H1 (cell line): ENCODE data around the gene TMA7. TPM values are rescaled to one million over a fixed set of nuclear protein-coding genes. Genes with fewer than 3 reads are reported as not detected.

Experiments
- BACH1 ChIP-seq: IDR thresholded peaks from 2 replicates; pipeline ENCODE4 v1.6.1; 2012; ENCODE audit warnings: low read length, improper control_type of control experiment
- CBX5 ChIP-seq: fragments of 300-800, 300-1000 bp; sonication (generic); IDR thresholded peaks from 2 replicates; pipeline ENCODE4 v1.7.1; 2016; ENCODE audit warnings: antibody characterized with exemption, low read length, low read depth
- CHD2 ChIP-seq: IDR thresholded peaks from 2 replicates; pipeline ENCODE4 v1.6.1; 2012; ENCODE audit warnings: low read length, improper control_type of control experiment
- CHD7 ChIP-seq: fragments of 300-600 bp; sonication (generic); IDR thresholded peaks from 2 replicates; pipeline ENCODE4 v1.7.1; 2012; ENCODE audit warnings: low read length, moderate library complexity, mild to moderate bottlenecking, inconsistent platforms; ENCODE audit not compliant: insufficient replicate concordance
- GTF2F1 ChIP-seq: IDR thresholded peaks from 2 replicates; pipeline ENCODE4 v1.6.1; 2012; ENCODE audit warnings: low read depth, low read length, improper control_type of control experiment, borderline replicate concordance
- HDAC2 ChIP-seq, 2 experiments: fragments of 300-600 bp in 1 of 2; sonication (generic) in 1 of 2; IDR thresholded peaks; 2 replicates each; pipeline ENCODE4 v1.6.1; 2011 to 2012; ENCODE audit warnings: low read depth in 2 of 2, low read length in 2 of 2, mild to moderate bottlenecking in 2 of 2, moderate library complexity in 2 of 2, borderline replicate concordance in 1 of 2, inconsistent platforms in 1 of 2
- HDAC6 ChIP-seq: IDR thresholded peaks from one replicate; pipeline ENCODE4 v1.7.1; 2012; ENCODE audit warnings: low read depth, mild to moderate bottlenecking, inconsistent platforms, low read length, moderate library complexity
- KDM4A ChIP-seq: IDR thresholded peaks from one replicate; pipeline ENCODE4 v1.7.1; 2012; ENCODE audit warnings: low read depth, mild to moderate bottlenecking, moderate library complexity, low read length, inconsistent platforms; ENCODE audit not compliant: severe bottlenecking
- RFX5 ChIP-seq: IDR thresholded peaks from 2 replicates; pipeline ENCODE4 v1.6.1; 2011; ENCODE audit warnings: low read depth, low read length, improper control_type of control experiment, borderline replicate concordance
- SAP30 ChIP-seq: fragments of 300-600 bp; sonication (generic); IDR thresholded peaks from 2 replicates; pipeline ENCODE4 v1.7.1; 2012; ENCODE audit warnings: low read length, moderate library complexity, mild to moderate bottlenecking, inconsistent platforms; ENCODE audit not compliant: insufficient read depth, insufficient replicate concordance
- TAF7 ChIP-seq: optimal IDR thresholded peaks from 2 replicates; pipeline ENCODE3; 2011; ENCODE audit warnings: low read depth, mild to moderate bottlenecking, inconsistent platforms, low read length, moderate library complexity, borderline replicate concordance
- TEAD4 ChIP-seq: IDR thresholded peaks from 2 replicates; pipeline ENCODE4 v1.6.1; 2012; ENCODE audit warnings: low read depth, low read length, inconsistent platforms, mixed read lengths
- polyA plus RNA-seq, 7 experiments: library from polyadenylated mRNA; depleted of rRNA in 3 of 7; stranded (reverse) in 5 of 7; unstranded in 2 of 7; fragments of >200 nt in 5 of 7; fragments of 200-250 nt in 2 of 7; gene quantifications; 1 replicate in 5 of 7; 2 replicates in 1 of 7; 4 replicates in 1 of 7; pipeline versions ENCODE4 v1.2.1 to v1.2.3, GENCODE V29; 2011 to 2013; ENCODE audit warnings: missing spikeins in 2 of 7, mixed read lengths in 2 of 7
- total RNA-seq: library from RNA; stranded (reverse); fragmentation: NEBNext Ultra II Directional; extraction: Animal tissue kit (Norgen Biotek cat#: 25700); gene quantifications from 2 replicates; pipeline ENCODE4 v1.2.1, GENCODE V29; 2021

The TMA7 gene
- total and polyA plus RNA-seq, 2 of the 8 experiments (the other 6 are each of a cell fraction or from before 2014, with no cell fraction given), result 138 to 305 TPM

GRCh38 chr3:48435223-48435595, 4.8 kb upstream of the TMA7 start (continued):
- TF ChIP-seq CHD7 (no peak), TAF7 (no peak), RFX5 (no peak), SAP30 (no peak), CBX5 (no peak), BACH1 (no peak), TEAD4 (no peak), CHD2 (no peak), KDM4A (no peak), HDAC6 (no peak), GTF2F1 (no peak), HDAC2 (IDR thresholded peaks at IDR 0.05; ENCODE audit: borderline replicate concordance in 1 of 2, low read depth in 2 of 2, low read length in 2 of 2) (no peak)
